GM12891 (cell line): ENCODE measurements around the gene MAP2K7. TPM values are rescaled to one million over a fixed set of nuclear protein-coding genes. Genes with fewer than 3 reads are reported as not detected.
"Not testable (repeated sequence)": the region's sequence is repeated elsewhere in the genome, so short reads cannot be mapped to it uniquely, and the experiment has no call there.

Experiments used
- DNase-seq: peaks from one replicate; pipeline ENCODE4 v3.0.0; 2011; ENCODE audit warnings: low spot score; ENCODE audit not compliant: insufficient read length
- FAIRE-seq: peaks from 2 replicates; lab custom pipeline; 2011; peaks lifted over from hg19 to GRCh38; lab: Jason Lieb, UNC
- PAX5 ChIP-seq: IDR thresholded peaks from 2 replicates; pipeline ENCODE4 v1.6.1; 2011; ENCODE audit warnings: low read length, moderate library complexity, mild to moderate bottlenecking; ENCODE audit not compliant: insufficient read depth, severe bottlenecking
- POLR2A ChIP-seq: IDR thresholded peaks from 2 replicates; pipeline ENCODE4 v1.6.1; 2011; ENCODE audit warnings: low read depth, low read length, control low read depth
- POLR2AphosphoS5 ChIP-seq: IDR thresholded peaks from 2 replicates; pipeline ENCODE4 v1.6.1; 2011; ENCODE audit warnings: low read depth, low read length, control low read depth
- POU2F2 ChIP-seq: IDR thresholded peaks from 2 replicates; pipeline ENCODE4 v1.6.1; 2011; ENCODE audit warnings: low read depth, mild to moderate bottlenecking, control low read depth, low read length, moderate library complexity
- SPI1 ChIP-seq: IDR thresholded peaks from 2 replicates; pipeline ENCODE4 v1.6.1; 2011; ENCODE audit warnings: low read depth, low read length, control low read depth
- TAF1 ChIP-seq: IDR thresholded peaks from 2 replicates; pipeline ENCODE4 v1.6.1; 2011; ENCODE audit warnings: low read depth, low read length, control low read depth
- polyA plus RNA-seq: library from polyadenylated mRNA; unstranded; fragments of >200 nt; gene quantifications from one replicate; pipeline ENCODE4 v1.2.1, GENCODE V29; 2012; ENCODE audit warnings: low read depth, missing spikeins, inconsistent platforms; ENCODE audit not compliant: missing spikeins

The MAP2K7 gene
- 18.3 TPM for polyA plus RNA-seq

GRCh38 chr19:7903244-7904073 is at the start of gene MAP2K7:
Gene MAP2K7 (plus strand): TSS chr19:7903877. CDS start chr19:7903945, 68 bp downstream.
- peak; percentile 100 for FAIRE-seq
- no peak for TF ChIP-seq POU2F2
- TF ChIP-seq POLR2A, result peak; percentile 79
- no peak for TF ChIP-seq SPI1
- TF ChIP-seq PAX5, result peak; percentile 17
- peak; percentile 64 for TF ChIP-seq TAF1
- TF ChIP-seq POLR2AphosphoS5, result peak; percentile 71; the same call in 1 of the 2 replicates
- DNase-seq, result peak; percentile 99

GRCh38 chr19:7855426-7856108 is 48.1 kb upstream of the MAP2K7 start:
- DNase-seq, result no peak
- TF ChIP-seq SPI1, result no peak
- no peak for TF ChIP-seq PAX5
- no peak for TF ChIP-seq POLR2AphosphoS5
- no peak for FAIRE-seq

DNA sequence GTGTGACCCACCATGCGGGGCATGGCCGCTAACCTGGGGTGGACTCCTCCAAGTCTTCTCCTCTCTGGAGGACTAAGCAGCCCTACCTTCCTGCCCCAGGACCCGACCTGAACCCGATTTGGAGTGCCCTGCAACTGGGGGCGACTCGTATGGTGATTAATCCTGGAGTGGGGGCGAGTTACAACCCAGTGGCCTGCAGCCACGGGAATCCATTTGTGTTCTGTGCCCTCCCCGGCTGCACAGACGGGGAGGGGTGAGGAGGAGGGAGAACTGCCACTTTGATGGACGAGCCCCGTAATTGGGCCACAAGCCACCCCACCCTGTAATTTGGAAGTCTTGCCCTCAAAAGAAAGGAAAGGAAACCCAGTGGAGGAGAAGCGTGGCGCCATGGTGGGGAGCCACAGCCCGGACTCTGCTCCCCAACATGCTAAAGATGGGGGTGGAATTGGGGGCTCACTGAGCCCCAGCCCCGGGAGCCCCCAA is 47.5 kb upstream of the MAP2K7 start:
- TF ChIP-seq POLR2A, result no peak
- TF ChIP-seq PAX5, result no peak
- TF ChIP-seq POLR2AphosphoS5, result no peak
- TF ChIP-seq TAF1, result no peak
- no peak for TF ChIP-seq POU2F2
- no peak for TF ChIP-seq SPI1
- DNase-seq, result no peak

GRCh38 chr19:7856679-7857663 is 46.7 kb upstream of the MAP2K7 start:
- TF ChIP-seq POU2F2 (no peak), SPI1 (no peak), TAF1 (no peak), POLR2AphosphoS5 (no peak), PAX5 (no peak), POLR2A (no peak)
- no peak for FAIRE-seq
- no peak for DNase-seq

More for the DNA sequence above, 47.5 kb upstream of the MAP2K7 start:
- no peak for FAIRE-seq

DNA sequence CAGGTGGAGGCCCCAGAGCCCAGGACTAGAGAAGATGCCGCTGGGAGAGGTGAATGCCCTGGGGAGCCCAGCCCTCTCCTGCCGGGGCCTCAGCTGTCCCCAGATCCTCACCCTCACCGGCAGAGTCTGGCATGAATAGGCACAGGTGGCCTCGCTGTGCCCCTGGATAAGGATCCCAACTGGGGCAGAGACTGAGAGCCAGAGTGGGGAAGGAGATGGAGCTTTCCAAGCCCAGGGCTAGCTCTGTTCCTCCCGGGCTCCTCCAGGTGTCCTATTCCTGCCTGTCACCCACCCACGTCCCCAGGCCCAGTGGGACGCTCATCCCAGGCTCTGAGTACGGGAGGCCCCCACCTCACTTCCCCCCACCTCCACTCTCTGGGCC is 46.0 kb upstream of the MAP2K7 start:
- DNase-seq (no peak), FAIRE-seq (no peak)
- TF ChIP-seq PAX5, result no peak
- TF ChIP-seq SPI1, result no peak
- no peak for TF ChIP-seq TAF1
- no peak for TF ChIP-seq POLR2AphosphoS5
- TF ChIP-seq POU2F2, result no peak
- TF ChIP-seq POLR2A, result no peak

GRCh38 chr19:7858109-7858770 is 45.4 kb upstream of the MAP2K7 start:
- TF ChIP-seq SPI1 (no peak), POLR2AphosphoS5 (no peak), PAX5 (no peak), TAF1 (no peak), POU2F2 (no peak), POLR2A (no peak)
- no peak for FAIRE-seq
- DNase-seq, result no peak

GRCh38 chr19:7859087-7859486 is 44.6 kb upstream of the MAP2K7 start:
- FAIRE-seq, DNase-seq: not testable (repeated sequence)

DNA sequence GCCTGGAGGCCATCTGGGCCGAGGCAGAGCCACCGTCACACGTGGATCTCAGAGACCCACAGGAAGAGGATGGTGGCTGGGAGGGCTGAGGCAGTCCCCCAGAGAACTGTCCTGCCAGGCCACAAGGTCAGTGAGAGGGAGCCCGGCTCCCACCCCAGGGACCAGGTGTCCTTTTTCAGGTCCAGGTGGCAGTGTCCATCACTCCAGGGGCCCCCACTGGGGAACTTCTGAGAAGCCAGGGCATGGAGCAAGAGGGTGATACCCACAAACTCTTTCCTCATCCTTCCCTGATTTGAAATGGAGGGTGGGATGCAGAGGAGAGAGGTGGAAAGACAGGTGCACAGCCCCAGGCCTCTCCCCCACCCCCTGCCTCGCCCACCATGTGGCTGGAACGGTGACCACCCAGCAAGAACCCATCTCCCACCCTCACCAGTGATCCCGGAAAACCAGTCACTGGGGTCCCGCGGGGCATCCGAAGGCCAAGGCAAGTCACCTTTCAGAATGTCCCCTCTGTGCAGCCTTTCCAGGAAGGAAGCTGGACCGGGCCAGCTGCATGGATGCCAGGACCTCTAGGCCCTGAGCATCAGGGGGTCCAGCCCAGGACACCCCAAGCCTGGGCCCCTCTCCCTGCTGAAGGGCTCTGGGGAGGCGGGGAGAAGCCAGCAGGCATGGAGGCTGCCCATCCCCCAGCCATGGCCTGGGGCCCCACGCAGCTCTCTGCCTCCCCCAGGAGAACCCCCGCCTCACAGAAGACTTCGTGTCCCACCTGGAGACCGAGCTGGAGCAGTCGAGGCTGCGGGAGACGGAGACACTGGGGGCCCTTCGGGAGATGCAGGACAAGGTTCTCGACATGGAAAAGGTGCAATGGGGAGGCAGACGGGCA is 43.6 kb upstream of the MAP2K7 start:
- no peak for FAIRE-seq
- DNase-seq, result no peak
- TF ChIP-seq PAX5 (no peak), SPI1 (no peak), TAF1 (no peak), POU2F2 (no peak), POLR2A (no peak)
